ENCODE data around the gene ARHGAP24.

DNA sequence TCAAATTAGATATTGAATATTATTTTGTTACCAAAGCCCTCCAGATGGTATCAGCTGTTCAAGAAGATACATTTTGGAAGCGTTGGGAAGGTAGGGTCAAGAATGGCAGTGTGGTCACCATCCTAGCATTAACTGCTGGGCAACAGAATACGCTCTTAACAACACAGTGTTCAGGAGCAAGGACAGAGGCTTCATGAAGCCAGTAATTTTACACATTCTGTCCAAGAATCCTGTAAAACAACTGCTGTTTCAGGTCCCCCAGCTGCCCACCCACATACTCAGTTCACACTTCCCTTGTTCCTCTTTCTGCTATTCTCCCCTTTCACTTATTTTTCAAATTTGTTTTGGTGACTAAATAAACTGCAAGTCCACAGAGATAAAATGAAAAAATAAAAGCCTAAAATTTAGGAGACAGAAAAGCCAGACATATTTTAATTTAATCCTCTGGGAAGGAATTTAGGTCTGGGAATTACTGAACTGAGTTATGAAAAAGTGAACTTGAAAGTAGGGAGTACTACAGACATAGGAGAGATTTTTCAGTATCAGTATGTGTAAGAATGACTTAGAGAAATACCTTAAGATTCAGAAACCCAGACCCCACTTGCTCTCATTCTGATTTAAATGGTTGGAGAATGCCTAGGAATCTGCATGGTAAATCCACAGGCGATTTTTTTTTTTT is 478.2 kb downstream of the ARHGAP24 start:
- TF ChIP-seq, protein P1, sequence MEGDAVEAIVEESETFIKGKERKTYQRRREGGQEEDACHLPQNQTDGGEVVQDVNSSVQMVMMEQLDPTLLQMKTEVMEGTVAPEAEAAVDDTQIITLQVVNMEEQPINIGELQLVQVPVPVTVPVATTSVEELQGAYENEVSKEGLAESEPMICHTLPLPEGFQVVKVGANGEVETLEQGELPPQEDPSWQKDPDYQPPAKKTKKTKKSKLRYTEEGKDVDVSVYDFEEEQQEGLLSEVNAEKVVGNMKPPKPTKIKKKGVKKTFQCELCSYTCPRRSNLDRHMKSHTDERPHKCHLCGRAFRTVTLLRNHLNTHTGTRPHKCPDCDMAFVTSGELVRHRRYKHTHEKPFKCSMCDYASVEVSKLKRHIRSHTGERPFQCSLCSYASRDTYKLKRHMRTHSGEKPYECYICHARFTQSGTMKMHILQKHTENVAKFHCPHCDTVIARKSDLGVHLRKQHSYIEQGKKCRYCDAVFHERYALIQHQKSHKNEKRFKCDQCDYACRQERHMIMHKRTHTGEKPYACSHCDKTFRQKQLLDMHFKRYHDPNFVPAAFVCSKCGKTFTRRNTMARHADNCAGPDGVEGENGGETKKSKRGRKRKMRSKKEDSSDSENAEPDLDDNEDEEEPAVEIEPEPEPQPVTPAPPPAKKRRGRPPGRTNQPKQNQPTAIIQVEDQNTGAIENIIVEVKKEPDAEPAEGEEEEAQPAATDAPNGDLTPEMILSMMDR (IDR thresholded peaks at IDR 0.05 in 2 of 3, conservative IDR thresholded peaks at IDR 0.05 in 1 of 3; ENCODE audit: control insufficient read depth in 2 of 3, extremely low read depth in 1 of 3, insufficient read depth in 1 of 3, low read depth in 3 of 3, low read length in 3 of 3): no peak
- TF ChIP-seq TAF1 (IDR thresholded peaks at IDR 0.05; ENCODE audit: borderline replicate concordance, low read depth, low read length) (no peak), MTA3 (IDR thresholded peaks at IDR 0.05; ENCODE audit: borderline replicate concordance, low read length) (no peak), POLR2AphosphoS5 (IDR thresholded peaks at IDR 0.05; ENCODE audit: low read length) (no peak), CEBPB (IDR thresholded peaks at IDR 0.05; ENCODE audit: borderline replicate concordance in 1 of 2, low read depth in 2 of 2, low read length in 2 of 2) (no peak), JUND (IDR thresholded peaks at IDR 0.05; ENCODE audit: low read depth, low read length) (no peak), EZH2 (IDR thresholded peaks at IDR 0.05; ENCODE audit: borderline replicate concordance, control insufficient read depth, low read depth, low read length) (no peak), RCOR1 (conservative IDR thresholded peaks at IDR 0.05; ENCODE audit: low read depth, low read length) (no peak), HDAC6 (IDR thresholded peaks at IDR 0.05; ENCODE audit: unreplicated experiment) (no peak)
- TF ChIP-seq, protein P2, sequence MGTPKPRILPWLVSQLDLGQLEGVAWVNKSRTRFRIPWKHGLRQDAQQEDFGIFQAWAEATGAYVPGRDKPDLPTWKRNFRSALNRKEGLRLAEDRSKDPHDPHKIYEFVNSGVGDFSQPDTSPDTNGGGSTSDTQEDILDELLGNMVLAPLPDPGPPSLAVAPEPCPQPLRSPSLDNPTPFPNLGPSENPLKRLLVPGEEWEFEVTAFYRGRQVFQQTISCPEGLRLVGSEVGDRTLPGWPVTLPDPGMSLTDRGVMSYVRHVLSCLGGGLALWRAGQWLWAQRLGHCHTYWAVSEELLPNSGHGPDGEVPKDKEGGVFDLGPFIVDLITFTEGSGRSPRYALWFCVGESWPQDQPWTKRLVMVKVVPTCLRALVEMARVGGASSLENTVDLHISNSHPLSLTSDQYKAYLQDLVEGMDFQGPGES (IDR thresholded peaks at IDR 0.05): no peak
